B cell (primary cell): ENCODE measurements around the gene XRCC3. TPM values are rescaled to one million over a fixed set of nuclear protein-coding genes. Genes with fewer than 3 reads are reported as not detected.

Source experiments
- ATAC-seq: fragments of 200-7000 bp; cut with Tn5 transposase; one replicate; pipeline ENCODE4 v1.10.0; 2021; ENCODE audit warnings: low read depth, mild to moderate bottlenecking, moderate number of reproducible peaks, moderate library complexity
- CTCF ChIA-PET: fragments of 350-600 bp; sonication (Branson Sonifier 250); formaldehyde crosslinking; loops from one replicate; lab custom pipeline; 2021; ENCODE audit warnings: antibody characterized with exemption, inconsistent platforms; lab: Charles Lee
- POLR2A ChIA-PET: fragments of 350-600 bp; sonication (Branson Sonifier 250); formaldehyde crosslinking; loops from one replicate; lab custom pipeline; 2021; ENCODE audit warnings: antibody characterized with exemption; lab: Charles Lee
- DNase-seq: peaks from one replicate; pipeline ENCODE4 v3.0.0; 2013
- H2AFZ ChIP-seq: 2 replicates; pipeline ENCODE4 v1.6.1; 2012; ENCODE audit warnings: mild to moderate bottlenecking, low read depth, low read length; ENCODE audit not compliant: insufficient read depth, poor library complexity, severe bottlenecking
- H3K27ac ChIP-seq, 2 donors: 1 replicate in 1 of 2; 2 replicates in 1 of 2; pipeline ENCODE4 v1.5.1; 2012 to 2013; ENCODE audit warnings: low read length in 2 of 2, mild to moderate bottlenecking in 2 of 2, moderate library complexity in 1 of 2
- H3K27me3 ChIP-seq, 4 experiments: fragments of 200-600 bp in 1 of 4; sonication (generic) in 1 of 4; replicated peaks in 1 of 4; 1 replicate in 2 of 4; 2 replicates in 2 of 4; pipeline versions ENCODE4 v1.6.1 to v1.7.0; 2013 to 2016; ENCODE audit warnings: low read length in 3 of 4, mild to moderate bottlenecking in 2 of 4, mixed read lengths in 1 of 4, moderate library complexity in 1 of 4; ENCODE audit not compliant: insufficient read depth in 4 of 4, control insufficient read depth in 3 of 4; ENCODE audit errors: control extremely low read depth in 1 of 4
- H3K36me3 ChIP-seq, 2 experiments: replicated peaks in 1 of 2; 1 replicate in 1 of 2; 2 replicates in 1 of 2; pipeline versions ENCODE4 v1.6.1 to v1.7.1; 2013; ENCODE audit warnings: low read length in 1 of 2; ENCODE audit not compliant: insufficient read depth in 2 of 2, control insufficient read depth in 1 of 2; ENCODE audit errors: control extremely low read depth in 1 of 2, extremely low read depth in 1 of 2
- H3K4me1 ChIP-seq, 2 donors: fragments of 200-600 bp in 1 of 2; sonication (generic) in 1 of 2; 1 replicate in 1 of 2; 2 replicates in 1 of 2; pipeline versions ENCODE4 v1.5.1 to v1.6.1; 2013 to 2017; ENCODE audit warnings: low read length in 2 of 2; ENCODE audit not compliant: control insufficient read depth in 2 of 2, insufficient read depth in 2 of 2
- H3K4me2 ChIP-seq: replicated peaks from 2 replicates; pipeline ENCODE3; 2012; ENCODE audit warnings: mild to moderate bottlenecking, low read depth, low read length; ENCODE audit not compliant: poor library complexity, severe bottlenecking
- H3K4me3 ChIP-seq, 5 experiments: fragments of 200-600 bp in 1 of 5; sonication (generic) in 1 of 5; 1 replicate in 3 of 5; 2 replicates in 2 of 5; pipeline versions ENCODE4 v1.5.1 to v1.7.0; 2011 to 2016; ENCODE audit warnings: low read length in 4 of 5, mild to moderate bottlenecking in 4 of 5, low read depth in 2 of 5, control low read depth in 1 of 5, moderate library complexity in 1 of 5; ENCODE audit not compliant: insufficient read depth in 1 of 5; ENCODE audit errors: control extremely low read depth in 1 of 5, extremely low read depth in 1 of 5
- H3K79me2 ChIP-seq: fragments of 200-600 bp; sonication (generic); one replicate; pipeline ENCODE4 v1.6.0; 2016; ENCODE audit warnings: low read length; ENCODE audit not compliant: control insufficient read depth, insufficient read depth
- H3K9ac ChIP-seq: fragments of 200-600 bp; sonication (generic); 2 replicates; pipeline ENCODE4 v1.6.1; 2017; ENCODE audit warnings: mild to moderate bottlenecking, low read length, moderate library complexity
- H3K9me3 ChIP-seq, 3 donors: one replicate each; pipeline versions ENCODE4 v1.6.1 to v1.7.1; 2013; ENCODE audit warnings: low read length in 2 of 3; ENCODE audit not compliant: control insufficient read depth in 2 of 3, insufficient read depth in 1 of 3; ENCODE audit errors: control extremely low read depth in 1 of 3
- H4K20me1 ChIP-seq: 2 replicates; pipeline ENCODE4 v1.6.0; 2012; ENCODE audit warnings: mild to moderate bottlenecking, low read length; ENCODE audit not compliant: insufficient read depth, control insufficient read depth, poor library complexity, severe bottlenecking
- H3K27ac Mint-ChIP-seq: one replicate; pipeline ENCODE4 v1.8.0; 2021; ENCODE audit warnings: mixed read lengths
- H3K27me3 Mint-ChIP-seq: one replicate; pipeline ENCODE4 v1.8.0; 2021; ENCODE audit warnings: mixed read lengths
- H3K4me1 Mint-ChIP-seq: one replicate; pipeline ENCODE4 v1.8.0; 2021; ENCODE audit warnings: mixed read lengths
- H3K4me3 Mint-ChIP-seq: one replicate; pipeline ENCODE4 v1.8.0; 2021; ENCODE audit warnings: mixed read lengths
- H3K9me3 Mint-ChIP-seq: one replicate; pipeline ENCODE4 v1.8.0; 2022; ENCODE audit warnings: mixed read lengths; ENCODE audit not compliant: insufficient read depth
- CTCF ChIP-seq: fragments of 200-600 bp; IDR thresholded peaks from one replicate; pipeline ENCODE4 v1.8.0; 2022; ENCODE audit warnings: antibody characterized with exemption, mild to moderate bottlenecking
- EZH2 ChIP-seq: IDR thresholded peaks from 2 replicates; pipeline ENCODE4 v1.6.1; 2012; ENCODE audit warnings: borderline replicate concordance, low read depth, mild to moderate bottlenecking, moderate library complexity, low read length; ENCODE audit not compliant: insufficient read depth, poor library complexity, severe bottlenecking
- WGBS: methylation state at CpG from one replicate; pipeline ENCODE4 v1.1.5; 2013; ENCODE audit warnings: missing lambda C conversion rate; ENCODE audit not compliant: insufficient coverage; 5-methylcytosine and 5-hydroxymethylcytosine counted together
- intact Hi-C: fragments of 100-400 bp; cut with micrococcal nuclease; formaldehyde crosslinking; loops from one replicate; pipeline ENCODE4 v1.10.0; 2022
- polyA plus RNA-seq: library from polyadenylated mRNA; depleted of rRNA; stranded (reverse); fragments of >200 nt; gene quantifications from 2 replicates; pipeline ENCODE4 v1.2.3, GENCODE V29; 2012
- total RNA-seq, 2 donors: library from RNA; stranded (reverse); fragments of 120-200 nt in 1 of 2; gene quantifications; 1 replicate in 1 of 2; 2 replicates in 1 of 2; pipeline versions ENCODE4 v1.2.3 to v1.2.4, GENCODE V29; 2013 to 2022

Gene XRCC3
- total and polyA plus RNA-seq, 2 donors (not counting 1 experiment from before 2014, with no cell fraction given): 18.0 to 19.7 TPM

GRCh38 chr14:103737432-103738045 is 22.3 kb upstream of the XRCC3 start:
- peaks cover 0 to 16% of the 10 kb centered on the region in 2 experiments for H3K36me3 ChIP-seq
- no peak overlapping the region for H3K27ac Mint-ChIP-seq
- no peaks in the 10 kb centered on the region for H4K20me1 ChIP-seq
- ATAC-seq: no peak
- TF ChIP-seq EZH2: no peak
- no peak for TF ChIP-seq CTCF
- no peaks in the 10 kb centered on the region for H3K9me3 ChIP-seq
- H3K9me3 Mint-ChIP-seq: no peaks in the 10 kb centered on the region
- H3K27me3 ChIP-seq: no peaks in the 10 kb centered on the region
- no peaks in the 10 kb centered on the region for H3K79me2 ChIP-seq
- H3K4me1 ChIP-seq: no peaks in the 10 kb centered on the region
- H3K4me3 ChIP-seq: no peak overlapping the region
- no peak overlapping the region for H3K4me3 Mint-ChIP-seq
- 97% methylated on average over 13 of the region's 16 CpGs for WGBS
- intact Hi-C loops: no loop called here
- H3K4me1 Mint-ChIP-seq: no peaks in the 10 kb centered on the region
- DNase-seq: no peak
- no peak overlapping the region for H3K4me2 ChIP-seq
- no peak overlapping the region for H2AFZ ChIP-seq
- H3K27ac ChIP-seq: no peak overlapping the region
- H3K27me3 Mint-ChIP-seq: no peaks in the 10 kb centered on the region
- no peak overlapping the region for H3K9ac ChIP-seq
- POLR2A ChIA-PET: no interaction called here
- CTCF ChIA-PET: interaction anchor here (0.7 to 1.3 kb wide), 2 partner anchors 14 to 39 kb away, joined by 3 to 4 read pairs; no protein-coding TSS in a partner anchor

GRCh38 chr14:103736546-103737431 is 21.5 kb upstream of the XRCC3 start:
- Histone ChIP-seq H2AFZ (no peak overlapping the region), H4K20me1 (no peaks in the 10 kb centered on the region), H3K79me2 (no peaks in the 10 kb centered on the region), H3K36me3 (peaks cover 0 to 10% of the 10 kb centered on the region in 2 experiments), H3K4me2 (no peak overlapping the region), H3K27ac (no peak overlapping the region), H3K9me3 (no peaks in the 10 kb centered on the region), H3K9ac (no peak overlapping the region), H3K4me1 (no peaks in the 10 kb centered on the region), H3K4me3 (no peak overlapping the region), H3K27me3 (no peaks in the 10 kb centered on the region)
- H3K9me3 Mint-ChIP-seq: no peaks in the 10 kb centered on the region
- no peaks in the 10 kb centered on the region for H3K27me3 Mint-ChIP-seq
- ChIA-PET POLR2A (no interaction called here), CTCF (interaction anchor here (0.7 to 1.3 kb wide), 2 partner anchors 14 to 40 kb away, joined by 3 to 4 read pairs; no protein-coding TSS in a partner anchor)
- intact Hi-C loops: no loop called here
- ATAC-seq: no peak
- no peak overlapping the region for H3K27ac Mint-ChIP-seq
- no peak for DNase-seq
- TF ChIP-seq CTCF: no peak
- no peak for TF ChIP-seq EZH2
- WGBS: 96% methylated on average over 7 of the region's 10 CpGs
- no peaks in the 10 kb centered on the region for H3K4me1 Mint-ChIP-seq
- no peak overlapping the region for H3K4me3 Mint-ChIP-seq
